ENCODE measurements around the gene TFR2.

The TFR2 gene

GRCh38 chr7:100585511-100586265, 55.7 kb downstream of the TFR2 start, which contains the start of gene LRCH4:
Gene LRCH4, minus strand, starts transcription at chr7:100586129. Its CDS starts 29 bp downstream, at chr7:100586100.
- Histone ChIP-seq H2AK5ac (ENCODE audit: low read depth, low read length) (peak within 1 kb of the TSS; percentile 73), H3K14ac (ENCODE audit: low read length) (peak within 1 kb of the TSS; percentile 85), H2BK12ac (ENCODE audit: low read length) (no peak within 1 kb of the TSS), H3K4ac (ENCODE audit: low read length) (no peak within 1 kb of the TSS), H3K27ac (replicated peaks; ENCODE audit: low read length) (peak within 1 kb of the TSS; percentile 88), H2AFZ (ENCODE audit: low read length) (peak within 1 kb of the TSS; percentile 82), H3K79me1 (ENCODE audit: low read depth, low read length) (peaks cover 3% of the 10 kb centered on the region), H2BK120ac (ENCODE audit: low read depth, low read length) (peak within 1 kb of the TSS; percentile 47), H3K9ac (ENCODE audit: low read depth, low read length, poor library complexity) (peak within 1 kb of the TSS; percentile 99), H3K4me2 (ENCODE audit: insufficient read depth, low read length, poor library complexity, severe bottlenecking) (peak within 1 kb of the TSS; percentile 97), H3K23ac (ENCODE audit: low read depth, low read length, poor library complexity) (peak within 1 kb of the TSS; percentile 99), H2BK15ac (ENCODE audit: low read length) (peak within 1 kb of the TSS; percentile 86), H3K27me3 (ENCODE audit: control insufficient read depth in 3 of 3, insufficient read depth in 3 of 3, low read depth in 1 of 3, low read length in 3 of 3) (no peaks in the 10 kb centered on the region), H3K18ac (ENCODE audit: low read length) (peak within 1 kb of the TSS; percentile 99), H4K91ac (ENCODE audit: low read depth, low read length, poor library complexity) (no peak within 1 kb of the TSS), H2BK5ac (ENCODE audit: low read length) (peak within 1 kb of the TSS; percentile 91), H3K9me3 (replicated peaks in 1 of 2; ENCODE audit: control insufficient read depth in 2 of 2, insufficient read depth in 1 of 2, low read depth in 1 of 2, low read length in 2 of 2) (peaks cover 0 to 1% of the 10 kb centered on the region in 2 donors), H3K4me1 (ENCODE audit: control insufficient read depth in 2 of 2, insufficient read depth in 1 of 2, low read depth in 1 of 2, low read length in 2 of 2) (peaks cover 25 to 32% of the 10 kb centered on the region in 2 donors), H4K8ac (ENCODE audit: low read depth, low read length) (no peak within 1 kb of the TSS), H3K4me3 (ENCODE audit: low read length in 2 of 2) (peak within 1 kb of the TSS; percentile 91 to 97), H3K36me3 (replicated peaks in 1 of 2; ENCODE audit: control insufficient read depth in 2 of 2, insufficient read depth in 2 of 2, low read length in 2 of 2) (peaks cover 14 to 32% of the 10 kb centered on the region in 2 donors)
- DNase-seq (ENCODE audit: low spot score) = no peak
- WGBS, 2 donors (ENCODE audit: extremely low coverage in 2 of 2, insufficient read length in 2 of 2, insufficient replicate concordance in 1 of 2) = no CpG with 5 or more reads among the region's 61 CpGs

GRCh38 chr7:100584683-100585510, 56.5 kb downstream of the TFR2 start:
- Histone ChIP-seq H3K18ac (ENCODE audit: low read length) (peak overlapping the region; percentile 62), H2BK12ac (ENCODE audit: low read length) (no peak overlapping the region), H3K23ac (ENCODE audit: low read depth, low read length, poor library complexity) (no peak overlapping the region), H3K27ac (replicated peaks; ENCODE audit: low read length) (peak overlapping the region; percentile 88), H3K36me3 (replicated peaks in 1 of 2; ENCODE audit: control insufficient read depth in 2 of 2, insufficient read depth in 2 of 2, low read length in 2 of 2) (peaks cover 19 to 40% of the 10 kb centered on the region in 2 donors), H3K9ac (ENCODE audit: low read depth, low read length, poor library complexity) (peak overlapping the region; percentile 56), H3K4me1 (ENCODE audit: control insufficient read depth in 2 of 2, insufficient read depth in 1 of 2, low read depth in 1 of 2, low read length in 2 of 2) (peaks cover 25% of the 10 kb centered on the region in 2 donors), H3K14ac (ENCODE audit: low read length) (no peak overlapping the region), H3K79me1 (ENCODE audit: low read depth, low read length) (peaks cover 3% of the 10 kb centered on the region), H3K4me3 (ENCODE audit: low read length in 2 of 2) (peak overlapping the region; percentile 91 to 97), H3K4me2 (ENCODE audit: insufficient read depth, low read length, poor library complexity, severe bottlenecking) (peak overlapping the region; percentile 97), H2AFZ (ENCODE audit: low read length) (no peak overlapping the region), H2BK5ac (ENCODE audit: low read length) (no peak overlapping the region), H3K9me3 (replicated peaks in 1 of 2; ENCODE audit: control insufficient read depth in 2 of 2, insufficient read depth in 1 of 2, low read depth in 1 of 2, low read length in 2 of 2) (peaks cover 0 to 5% of the 10 kb centered on the region in 2 donors), H4K91ac (ENCODE audit: low read depth, low read length, poor library complexity) (no peak overlapping the region), H4K8ac (ENCODE audit: low read depth, low read length) (no peak overlapping the region), H2BK120ac (ENCODE audit: low read depth, low read length) (no peak overlapping the region), H2AK5ac (ENCODE audit: low read depth, low read length) (peak overlapping the region; percentile 63), H3K27me3 (ENCODE audit: control insufficient read depth in 3 of 3, insufficient read depth in 3 of 3, low read depth in 1 of 3, low read length in 3 of 3) (no peaks in the 10 kb centered on the region), H3K4ac (ENCODE audit: low read length) (no peak overlapping the region), H2BK15ac (ENCODE audit: low read length) (no peak overlapping the region)
- no CpG with 5 or more reads among the region's 20 CpGs for WGBS, 2 donors (ENCODE audit: extremely low coverage in 2 of 2, insufficient read length in 2 of 2, insufficient replicate concordance in 1 of 2)
- peak; percentile 74 for DNase-seq (ENCODE audit: low spot score)

- Histone ChIP-seq H3K4me2 (ENCODE audit: insufficient read depth, low read length, poor library complexity, severe bottlenecking) (peak overlapping the region; percentile 97), H2AFZ (ENCODE audit: low read length) (no peak overlapping the region), H3K18ac (ENCODE audit: low read length) (peak overlapping the region; percentile 70), H3K4me3 (ENCODE audit: low read length in 2 of 2) (peak overlapping the region in 1 of 2 donors; percentile 91), H3K14ac (ENCODE audit: low read length) (no peak overlapping the region), H3K79me1 (ENCODE audit: low read depth, low read length) (peaks cover 3% of the 10 kb centered on the region), H3K4me1 (ENCODE audit: control insufficient read depth in 2 of 2, insufficient read depth in 1 of 2, low read depth in 1 of 2, low read length in 2 of 2) (peaks cover 17 to 19% of the 10 kb centered on the region in 2 donors), H3K9ac (ENCODE audit: low read depth, low read length, poor library complexity) (peak overlapping the region; percentile 56), H3K27ac (replicated peaks; ENCODE audit: low read length) (no peak overlapping the region), H3K9me3 (replicated peaks in 1 of 2; ENCODE audit: control insufficient read depth in 2 of 2, insufficient read depth in 1 of 2, low read depth in 1 of 2, low read length in 2 of 2) (peaks cover 0 to 5% of the 10 kb centered on the region in 2 donors), H2BK15ac (ENCODE audit: low read length) (peak overlapping the region; percentile 20), H2BK120ac (ENCODE audit: low read depth, low read length) (no peak overlapping the region), H4K91ac (ENCODE audit: low read depth, low read length, poor library complexity) (peak overlapping the region; percentile 32), H2AK5ac (ENCODE audit: low read depth, low read length) (peak overlapping the region; percentile 8), H2BK12ac (ENCODE audit: low read length) (no peak overlapping the region), H3K4ac (ENCODE audit: low read length) (no peak overlapping the region), H3K27me3 (ENCODE audit: control insufficient read depth in 3 of 3, insufficient read depth in 3 of 3, low read depth in 1 of 3, low read length in 3 of 3) (no peaks in the 10 kb centered on the region), H3K23ac (ENCODE audit: low read depth, low read length, poor library complexity) (peak overlapping the region; percentile 94), H3K36me3 (replicated peaks in 1 of 2; ENCODE audit: control insufficient read depth in 2 of 2, insufficient read depth in 2 of 2, low read length in 2 of 2) (peaks cover 23 to 44% of the 10 kb centered on the region in 2 donors), H4K8ac (ENCODE audit: low read depth, low read length) (no peak overlapping the region), H2BK5ac (ENCODE audit: low read length) (no peak overlapping the region)
- no CpG with 5 or more reads among the region's 15 CpGs for WGBS, 2 donors (ENCODE audit: extremely low coverage in 2 of 2, insufficient read length in 2 of 2, insufficient replicate concordance in 1 of 2)
- no peak for DNase-seq (ENCODE audit: low spot score)
Observed at GRCh38 chr7:100584054-100584682, 57.2 kb downstream of the TFR2 start.

Data from neuronal stem cell (in vitro differentiated cells).